ENCODE results near the gene DLG2.

GRCh38 chr11:84763931-84764330 lies 863.2 kb downstream of the DLG2 start:
- TF ChIP-seq CTCF (IDR thresholded peaks at IDR 0.05), result no peak
- no peak for TF ChIP-seq POLR2A (IDR thresholded peaks at IDR 0.05)
- no peak for TF ChIP-seq POLR2AphosphoS5 (IDR thresholded peaks at IDR 0.05)
